Amniotic epithelial cell (primary cell): ENCODE data around the gene PTMS.
"Not testable (repeated sequence)": the region's sequence is repeated elsewhere in the genome, so short reads cannot be mapped to it uniquely, and the experiment has no call there.

Experiments used
- DNase-seq: peaks from one replicate; pipeline ENCODE4 v3.0.0-alpha.2; 2010; ENCODE audit warnings: low read depth

Gene PTMS

GRCh38 chr12:6765634-6766581 lies at the start of gene PTMS:
Gene PTMS (plus strand): TSS chr12:6766363. CDS start chr12:6766706, 343 bp downstream.
- peak; percentile 94 for DNase-seq

- DNase-seq, result no peak
Observed at GRCh38 chr12:6716874-6717437, 49.2 kb upstream of the PTMS start.

- no peak for DNase-seq
Observed at GRCh38 chr12:6722863-6723262, 43.3 kb upstream of the PTMS start.

- DNase-seq, result peak; percentile 98
Observed at GRCh38 chr12:6723607-6724408, 42.4 kb upstream of the PTMS start, which contains the start of gene COPS7A. Gene COPS7A (plus strand): TSS chr12:6724046. CDS start chr12:6724657, 611 bp downstream.

GRCh38 chr12:6724409-6724797 lies 41.8 kb upstream of the PTMS start:
- no peak for DNase-seq

GRCh38 chr12:6725350-6725749 lies 40.8 kb upstream of the PTMS start:
- no peak for DNase-seq

- no peak for DNase-seq
Observed at GRCh38 chr12:6729186-6729585, 37.0 kb upstream of the PTMS start.

- DNase-seq, result no peak
Observed at GRCh38 chr12:6730169-6730568, 36.0 kb upstream of the PTMS start.

GRCh38 chr12:6734506-6735387 lies 31.4 kb upstream of the PTMS start:
- no peak for DNase-seq

- DNase-seq, result peak; percentile 47
Observed at GRCh38 chr12:6735448-6736191, 30.5 kb upstream of the PTMS start.

- DNase-seq, result no peak
Observed at GRCh38 chr12:6736754-6737153, 29.4 kb upstream of the PTMS start.

- not testable (repeated sequence) for DNase-seq
Observed at GRCh38 chr12:6742080-6742479, 24.1 kb upstream of the PTMS start.

- DNase-seq, result no peak
Observed at GRCh38 chr12:6742834-6743233, 23.3 kb upstream of the PTMS start.

- DNase-seq, result not testable (repeated sequence)
Observed at GRCh38 chr12:6743300-6743699, 22.9 kb upstream of the PTMS start.

- DNase-seq, result no peak
Observed at GRCh38 chr12:6745741-6746525, 20.2 kb upstream of the PTMS start.

- no peak for DNase-seq
Observed at GRCh38 chr12:6747216-6747615, 18.9 kb upstream of the PTMS start.

- no peak for DNase-seq
Observed at GRCh38 chr12:6748761-6749160, 17.4 kb upstream of the PTMS start.

- no peak for DNase-seq
Observed at GRCh38 chr12:6750506-6750905, 15.7 kb upstream of the PTMS start.

- DNase-seq, result no peak
Observed at GRCh38 chr12:6751767-6752166, 14.4 kb upstream of the PTMS start.
